H1 (cell line): Measurements from ENCODE around the gene APBA3. TPM values are rescaled to one million over a fixed set of nuclear protein-coding genes. Genes with fewer than 3 reads are reported as not detected.

ENCODE experiments used
- CTCF ChIA-PET: fragments of 300-600 bp; sonication (Branson Sonifier 250); formaldehyde crosslinking; loops from one replicate; lab custom pipeline; 2021; ENCODE audit not compliant: partially characterized antibody; lab: Charles Lee
- POLR2A ChIA-PET: fragments of 300-600 bp; sonication (Branson Sonifier 250); formaldehyde crosslinking; loops from one replicate; lab custom pipeline; 2021; ENCODE audit warnings: inconsistent platforms; ENCODE audit not compliant: partially characterized antibody; lab: Charles Lee
- DNase-seq, 2 experiments: peaks; one replicate each; pipeline versions ENCODE4 v3.0.0 to v3.0.0-alpha.2; 2010 to 2022; ENCODE audit warnings: low spot score in 2 of 2, low read depth in 1 of 2, mixed read lengths in 1 of 2
- FAIRE-seq: peaks from 2 replicates; lab custom pipeline; 2011; peaks lifted over from hg19 to GRCh38; lab: Jason Lieb, UNC
- H2AFZ ChIP-seq: 2 replicates; pipeline ENCODE4 v1.8.1; 2012; ENCODE audit warnings: low read length, inconsistent platforms
- H2AK5ac ChIP-seq: 2 replicates; pipeline ENCODE4 v1.6.1; 2013; ENCODE audit warnings: low read depth, low read length
- H2BK120ac ChIP-seq: replicated peaks from 2 replicates; pipeline ENCODE3; 2013; ENCODE audit warnings: low read depth, low read length, inconsistent platforms
- H2BK12ac ChIP-seq: 2 replicates; pipeline ENCODE4 v1.6.1; 2013; ENCODE audit warnings: low read depth, low read length
- H2BK15ac ChIP-seq: 2 replicates; pipeline ENCODE4 v1.6.1; 2013; ENCODE audit warnings: low read length
- H2BK20ac ChIP-seq: 2 replicates; pipeline ENCODE4 v1.6.1; 2013; ENCODE audit warnings: low read length
- H2BK5ac ChIP-seq: 2 replicates; pipeline ENCODE4 v1.6.1; 2013; ENCODE audit warnings: low read depth, low read length
- H3K14ac ChIP-seq: 2 replicates; pipeline ENCODE4 v1.6.1; 2013; ENCODE audit warnings: inconsistent platforms; ENCODE audit not compliant: insufficient read length
- H3K18ac ChIP-seq: 2 replicates; pipeline ENCODE4 v1.6.1; 2013; ENCODE audit warnings: low read length; ENCODE audit errors: extremely low read depth
- H3K23ac ChIP-seq: 2 replicates; pipeline ENCODE4 v1.6.1; 2013; ENCODE audit warnings: inconsistent platforms; ENCODE audit not compliant: insufficient read length
- H3K23me2 ChIP-seq: 2 replicates; pipeline ENCODE4 v1.6.1; 2013; ENCODE audit warnings: low read depth, low read length
- H3K27ac ChIP-seq: 2 replicates; pipeline ENCODE4 v1.6.1; 2011; ENCODE audit warnings: low read depth, low read length, inconsistent platforms
- H3K27me3 ChIP-seq, 4 experiments: replicated peaks in 1 of 4; 1 replicate in 1 of 4; 2 replicates in 3 of 4; pipeline versions ENCODE4 v1.6.1 to v1.8.1; 2011 to 2013; ENCODE audit warnings: low read length in 3 of 4, mild to moderate bottlenecking in 3 of 4, inconsistent platforms in 2 of 4, mixed read lengths in 2 of 4, moderate library complexity in 1 of 4; ENCODE audit not compliant: control insufficient read depth in 3 of 4, insufficient read depth in 3 of 4; ENCODE audit errors: extremely low read depth in 1 of 4
- H3K36me3 ChIP-seq, 4 experiments: 2 replicates each; pipeline versions ENCODE4 v1.6.1 to v1.8.1; 2011 to 2013; ENCODE audit warnings: mild to moderate bottlenecking in 4 of 4, low read length in 3 of 4, moderate library complexity in 2 of 4, control low read depth in 1 of 4, inconsistent platforms in 1 of 4; ENCODE audit not compliant: insufficient read depth in 4 of 4, control insufficient read depth in 2 of 4
- H3K4ac ChIP-seq: replicated peaks from 2 replicates; pipeline ENCODE3; 2013; ENCODE audit warnings: low read length, low read depth, mixed read lengths, inconsistent platforms; ENCODE audit not compliant: insufficient read length
- H3K4me1 ChIP-seq, 4 experiments: replicated peaks in 1 of 4; 1 replicate in 1 of 4; 2 replicates in 3 of 4; pipeline versions ENCODE4 v1.6.1 to v1.8.1; 2011 to 2013; ENCODE audit warnings: low read length in 3 of 4, inconsistent platforms in 2 of 4, mixed read lengths in 1 of 4; ENCODE audit not compliant: insufficient read depth in 4 of 4, control insufficient read depth in 3 of 4
- H3K4me2 ChIP-seq, 2 experiments: 2 replicates each; pipeline versions ENCODE4 v1.6.1 to v1.8.1; 2011 to 2013; ENCODE audit warnings: low read depth in 2 of 2, low read length in 2 of 2, control low read depth in 1 of 2, inconsistent platforms in 1 of 2, mild to moderate bottlenecking in 1 of 2; ENCODE audit not compliant: insufficient read depth in 1 of 2
- H3K4me3 ChIP-seq, 4 experiments: fragments of 200-600, 300-600 bp in 1 of 4; sonication (generic), shearing (Covaris generic), sonication (Bioruptor Twin) in 1 of 4; 2 replicates each; pipeline versions ENCODE4 v1.5.1 to v1.8.1; 2011 to 2016; ENCODE audit warnings: low read length in 4 of 4, low read depth in 3 of 4, control low read depth in 2 of 4, inconsistent platforms in 2 of 4, mild to moderate bottlenecking in 2 of 4, mixed read lengths in 1 of 4, moderate library complexity in 1 of 4; ENCODE audit not compliant: insufficient read depth in 2 of 4; ENCODE audit errors: extremely low read depth in 1 of 4
- H3K56ac ChIP-seq: replicated peaks from 2 replicates; pipeline ENCODE3; 2013; ENCODE audit warnings: low read depth, mild to moderate bottlenecking, mixed read lengths, low read length, inconsistent platforms; ENCODE audit not compliant: insufficient read length
- H3K79me1 ChIP-seq: 2 replicates; pipeline ENCODE4 v1.6.1; 2013; ENCODE audit warnings: low read depth, low read length, control low read depth
- H3K79me2 ChIP-seq, 2 experiments: 2 replicates each; pipeline versions ENCODE4 v1.6.1 to v1.8.1; 2012 to 2013; ENCODE audit warnings: low read length in 2 of 2, mild to moderate bottlenecking in 2 of 2, inconsistent platforms in 1 of 2; ENCODE audit not compliant: insufficient read depth in 2 of 2, control insufficient read depth in 1 of 2
- H3K9ac ChIP-seq, 4 experiments: replicated peaks in 1 of 4; 1 replicate in 1 of 4; 2 replicates in 3 of 4; pipeline versions ENCODE4 v1.6.1 to v1.8.1; 2011 to 2013; ENCODE audit warnings: low read depth in 3 of 4, low read length in 3 of 4, control low read depth in 2 of 4, mild to moderate bottlenecking in 2 of 4, moderate library complexity in 2 of 4, inconsistent platforms in 1 of 4; ENCODE audit errors: extremely low read depth in 1 of 4
- H3K9me3 ChIP-seq, 2 experiments: 2 replicates each; pipeline versions ENCODE4 v1.6.1 to v1.8.1; 2012 to 2013; ENCODE audit warnings: mild to moderate bottlenecking in 2 of 2, moderate library complexity in 2 of 2, control low read depth in 1 of 2, inconsistent platforms in 1 of 2, low read depth in 1 of 2, low read length in 1 of 2, mixed read lengths in 1 of 2; ENCODE audit not compliant: insufficient read depth in 2 of 2
- H4K20me1 ChIP-seq, 2 experiments: replicated peaks in 1 of 2; 2 replicates each; pipeline versions ENCODE3 to v1.8.1; 2011 to 2013; ENCODE audit warnings: inconsistent platforms in 2 of 2, low read length in 2 of 2, mild to moderate bottlenecking in 1 of 2; ENCODE audit not compliant: insufficient read depth in 2 of 2, control insufficient read depth in 1 of 2
- H4K5ac ChIP-seq: 2 replicates; pipeline ENCODE4 v1.6.1; 2013; ENCODE audit warnings: low read length, low read depth, mixed read lengths, inconsistent platforms; ENCODE audit not compliant: insufficient read length
- H4K8ac ChIP-seq: 2 replicates; pipeline ENCODE4 v1.8.0; 2013; ENCODE audit warnings: mild to moderate bottlenecking, moderate library complexity, low read length, inconsistent platforms; ENCODE audit not compliant: insufficient read depth; ENCODE audit errors: extremely low read depth
- H4K91ac ChIP-seq: replicated peaks from 2 replicates; pipeline ENCODE3; 2013; ENCODE audit warnings: low read length, mixed read lengths, inconsistent platforms; ENCODE audit not compliant: insufficient read length
- ASH2L ChIP-seq: fragments of 200-600, 300-600 bp; sonication (generic); IDR thresholded peaks from one replicate; pipeline ENCODE4 v1.7.1; 2017; ENCODE audit warnings: low read length
- ATF3 ChIP-seq: IDR thresholded peaks from 2 replicates; pipeline ENCODE4 v1.6.1; 2011; ENCODE audit warnings: low read depth, mild to moderate bottlenecking, low read length; ENCODE audit not compliant: insufficient read depth
- BCL11A ChIP-seq, 2 experiments: IDR thresholded peaks; one replicate each; pipeline ENCODE4 v1.6.1; 2011; ENCODE audit warnings: low read depth in 2 of 2, low read length in 2 of 2, mild to moderate bottlenecking in 2 of 2
- BRCA1 ChIP-seq: IDR thresholded peaks from 2 replicates; pipeline ENCODE4 v1.6.1; 2012; ENCODE audit warnings: low read depth, low read length, improper control_type of control experiment
- CREB1 ChIP-seq: IDR thresholded peaks from 2 replicates; pipeline ENCODE4 v1.6.1; 2012; ENCODE audit warnings: inconsistent platforms
- CTCF ChIP-seq, 3 experiments: IDR thresholded peaks; 1 replicate in 2 of 3; 2 replicates in 1 of 3; pipeline versions ENCODE4 v1.5.1 to v1.6.1; 2011; ENCODE audit warnings: low read length in 3 of 3, mild to moderate bottlenecking in 3 of 3, inconsistent platforms in 2 of 3, low read depth in 1 of 3, moderate library complexity in 1 of 3; ENCODE audit not compliant: insufficient read depth in 1 of 3; ENCODE audit errors: control extremely low read depth in 1 of 3
- POU5F1 ChIP-seq: IDR thresholded peaks from 2 replicates; pipeline ENCODE4 v1.6.1; 2011; ENCODE audit warnings: low read depth, mild to moderate bottlenecking, low read length, moderate library complexity
- SAP30 ChIP-seq: fragments of 300-600 bp; sonication (generic); IDR thresholded peaks from 2 replicates; pipeline ENCODE4 v1.7.1; 2012; ENCODE audit warnings: low read length, moderate library complexity, mild to moderate bottlenecking, inconsistent platforms; ENCODE audit not compliant: insufficient read depth, insufficient replicate concordance
- SIX5 ChIP-seq: IDR thresholded peaks from 2 replicates; pipeline ENCODE4 v1.6.1; 2011; ENCODE audit warnings: mild to moderate bottlenecking, low read depth, low read length
- SUZ12 ChIP-seq: fragments of 200-600 bp; sonication (generic); IDR thresholded peaks from 2 replicates; pipeline ENCODE4 v1.6.1; 2012; ENCODE audit warnings: mild to moderate bottlenecking, inconsistent platforms, low read length, moderate library complexity, mixed read lengths
- TAF1 ChIP-seq: IDR thresholded peaks from 2 replicates; pipeline ENCODE4 v1.6.1; 2011; ENCODE audit warnings: mild to moderate bottlenecking, low read depth, low read length
- WGBS, 2 experiments: shearing (Covaris generic) in 1 of 2; methylation state at CpG; one replicate each; pipeline versions ENCODE4 v1.1.6 to v1.1.7; 2013 to 2015; ENCODE audit warnings: low lambda C conversion rate in 2 of 2, mixed read lengths in 2 of 2, inconsistent platforms in 1 of 2, low coverage in 1 of 2, missing lambda C conversion rate in 1 of 2; ENCODE audit not compliant: insufficient replicate concordance in 2 of 2, insufficient coverage in 1 of 2, insufficient read length in 1 of 2; ENCODE audit errors: extremely low coverage in 1 of 2, missing lambda C conversion rate in 1 of 2; 5-methylcytosine and 5-hydroxymethylcytosine counted together
- polyA plus RNA-seq, 7 experiments: library from polyadenylated mRNA; depleted of rRNA in 3 of 7; stranded (reverse) in 5 of 7; unstranded in 2 of 7; fragments of >200 nt in 5 of 7; fragments of 200-250 nt in 2 of 7; gene quantifications; 1 replicate in 5 of 7; 2 replicates in 1 of 7; 4 replicates in 1 of 7; pipeline versions ENCODE4 v1.2.1 to v1.2.3, GENCODE V29; 2011 to 2013; ENCODE audit warnings: missing spikeins in 2 of 7, mixed read lengths in 2 of 7
- total RNA-seq: library from RNA; stranded (reverse); fragmentation: NEBNext Ultra II Directional; extraction: Animal tissue kit (Norgen Biotek cat#: 25700); gene quantifications from 2 replicates; pipeline ENCODE4 v1.2.1, GENCODE V29; 2021

Gene APBA3
- total and polyA plus RNA-seq, 2 of the 8 experiments (the other 6 are each of a cell fraction or from before 2014, with no cell fraction given) = 21.4 to 36.9 TPM

DNA sequence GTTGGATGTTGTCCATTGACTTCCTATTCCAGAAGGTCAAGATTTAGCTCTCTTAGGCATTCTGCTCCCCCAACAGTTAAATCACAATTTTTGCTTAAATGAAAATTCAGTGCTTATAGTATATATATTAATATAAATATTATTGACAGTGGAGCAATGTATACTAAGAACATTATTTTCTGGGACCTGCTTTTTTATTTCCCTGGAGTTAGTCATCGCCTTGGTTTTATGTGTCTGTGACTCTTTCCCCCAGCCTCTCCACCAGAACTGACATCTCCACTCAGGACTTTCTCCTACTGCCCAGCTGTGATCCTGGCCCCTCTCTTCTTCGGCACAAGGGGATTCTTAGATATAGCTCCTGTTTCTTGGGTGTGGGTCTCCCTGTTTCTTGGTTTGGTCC is 34.9 kb upstream of the APBA3 start:
- no peak overlapping the region for H4K91ac ChIP-seq
- H4K20me1 ChIP-seq = no peaks in the 10 kb centered on the region
- H3K56ac ChIP-seq = no peak overlapping the region
- peaks cover 3% of the 10 kb centered on the region; the same call in 1 of the 2 replicates for H3K23me2 ChIP-seq
- no peak overlapping the region for H3K9ac ChIP-seq
- 74% methylated on average over 2 of the region's 2 CpGs; no CpG with 5 or more reads in 1 of the 2 experiments for WGBS, 2 experiments
- H3K18ac ChIP-seq = no peak overlapping the region
- no peaks in the 10 kb centered on the region for H3K79me2 ChIP-seq
- no peak overlapping the region for H2AFZ ChIP-seq
- no peak overlapping the region for H3K23ac ChIP-seq
- H4K5ac ChIP-seq = no peak overlapping the region
- no peaks in the 10 kb centered on the region for H3K79me1 ChIP-seq
- no peak overlapping the region for H2BK120ac ChIP-seq
- H2BK20ac ChIP-seq = no peak overlapping the region
- ChIA-PET CTCF (interaction anchor here (1.0 to 2.6 kb wide), 6 partner anchors 13 to 108 kb away, joined by 3 to 13 read pairs (median 4); no protein-coding TSS in a partner anchor), POLR2A (interaction anchor here (0.9 to 1.8 kb wide), 3 partner anchors 26 to 189 kb away, joined by 3 to 7 read pairs (median 3); partner anchors contain the start of gene EEF2)
- H3K4me3 ChIP-seq = no peak overlapping the region
- no peak overlapping the region for H2BK15ac ChIP-seq
- H3K9me3 ChIP-seq = peaks cover 4 to 6% of the 10 kb centered on the region in 2 experiments; a peak in 2 of 4 replicates
- no peaks in the 10 kb centered on the region for H3K4me1 ChIP-seq
- H2BK12ac ChIP-seq = no peak overlapping the region
- no peak overlapping the region for H3K4ac ChIP-seq
- no peak overlapping the region for H3K4me2 ChIP-seq
- no peak overlapping the region for H2AK5ac ChIP-seq
- DNase-seq = no peak
- no peaks in the 10 kb centered on the region for H3K36me3 ChIP-seq
- no peak overlapping the region for H3K27ac ChIP-seq
- H3K14ac ChIP-seq = no peak overlapping the region
- no peak overlapping the region for H2BK5ac ChIP-seq
- no peak overlapping the region for H4K8ac ChIP-seq
- H3K27me3 ChIP-seq = peaks cover 0 to 6% (median 4%) of the 10 kb centered on the region in 4 experiments; a peak in 5 of 7 replicates
- FAIRE-seq = no peak
- TF ChIP-seq POU5F1 = no peak
- no peak for TF ChIP-seq CREB1
- no peak for TF ChIP-seq SIX5
- no peak for TF ChIP-seq ATF3
- no peak for TF ChIP-seq BRCA1
- TF ChIP-seq SAP30 = no peak
- TF ChIP-seq CTCF (IDR thresholded peaks at IDR 0.05; ENCODE audit: control extremely low read depth in 1 of 3, insufficient read depth in 1 of 3, low read depth in 1 of 3, low read length in 3 of 3) = no peak
- TF ChIP-seq TAF1 = no peak
- no peak for TF ChIP-seq SUZ12
- no peak for TF ChIP-seq ASH2L
- no peak for TF ChIP-seq BCL11A (IDR thresholded peaks at IDR 0.05; ENCODE audit: low read depth in 2 of 2, low read length in 2 of 2)
